Hindlimb muscle (tissue), 1 donor: ENCODE measurements around the gene SAMD4A. TPM values are rescaled to one million over a fixed set of nuclear protein-coding genes. Genes with fewer than 3 reads are reported as not detected.

Experiments
- DNase-seq: peaks from one replicate; pipeline ENCODE4 v3.0.0-alpha.2; 2013
- polyA plus RNA-seq: library from polyadenylated mRNA; unstranded; fragments of 120-200 nt; gene quantifications from one replicate; pipeline ENCODE4 v1.2.1, GENCODE V29; 2013; ENCODE audit not compliant: insufficient read length

Gene SAMD4A
- polyA plus RNA-seq, 1 donor: 63.5 TPM

- DNase-seq: no peak
Observed at GRCh38 chr14:54664961-54665360, 98.0 kb downstream of the SAMD4A start.

DNA sequence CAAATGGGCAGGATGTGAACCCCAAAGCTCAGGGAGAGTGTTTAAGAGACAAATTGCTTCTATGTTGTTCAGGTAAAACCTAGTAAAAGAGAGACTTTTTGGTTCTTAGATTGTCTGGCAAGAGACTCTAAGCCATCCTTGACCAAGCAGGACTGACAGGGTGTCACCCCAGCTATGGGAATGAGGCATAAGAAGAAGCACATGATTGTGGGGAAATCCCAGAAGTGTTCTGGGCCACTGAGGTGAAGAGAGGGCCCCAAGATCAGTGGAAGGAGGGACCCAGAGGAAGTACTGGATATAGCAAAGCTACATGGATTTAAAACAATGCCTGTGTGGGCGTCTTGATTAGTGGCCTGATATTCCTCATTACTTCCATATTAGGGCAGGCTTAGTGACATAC, 99.0 kb downstream of the SAMD4A start:
- no peak for DNase-seq

DNA sequence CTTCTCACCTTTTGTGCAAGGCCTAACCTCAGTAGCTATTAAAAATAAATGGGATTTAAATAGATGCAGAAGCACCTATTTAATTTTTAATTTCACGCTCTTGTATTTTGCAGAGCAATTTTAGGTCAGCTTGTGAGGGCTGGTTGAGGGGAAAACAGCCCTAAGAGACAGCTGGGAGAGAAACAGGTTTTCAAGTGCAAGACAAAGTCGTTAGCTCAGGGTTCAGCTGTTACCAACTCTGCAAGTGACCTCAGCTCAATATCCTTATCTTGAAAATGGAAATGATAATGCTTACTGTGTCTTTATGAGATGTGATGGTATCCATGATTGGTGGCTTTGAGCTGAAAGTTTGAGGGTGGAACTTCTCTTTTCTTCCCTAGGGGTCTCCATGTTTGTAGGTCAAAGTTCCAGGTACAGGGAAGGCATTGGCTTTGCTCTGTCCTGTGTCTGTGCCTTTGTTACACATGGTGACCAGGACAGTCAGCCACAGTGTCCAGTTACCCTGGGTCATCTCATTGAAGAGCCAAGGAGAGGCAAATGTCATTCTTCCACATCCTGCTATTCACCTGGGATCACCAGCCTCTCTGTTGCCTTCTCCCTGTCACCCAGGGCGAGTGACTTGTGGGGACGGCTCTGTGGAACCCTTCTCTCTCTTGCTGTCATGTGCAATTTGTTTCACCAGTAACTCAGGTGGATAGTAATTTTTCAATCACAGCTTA, 100.3 kb downstream of the SAMD4A start:
- DNase-seq: no peak

GRCh38 chr14:54667764-54668163, 100.8 kb downstream of the SAMD4A start:
- DNase-seq: no peak

- peak; percentile 54 for DNase-seq
Observed at GRCh38 chr14:54669721-54670561, 103.0 kb downstream of the SAMD4A start.

- no peak for DNase-seq
Observed at GRCh38 chr14:54671537-54671936, 104.6 kb downstream of the SAMD4A start.

- DNase-seq: no peak
Observed at GRCh38 chr14:54672181-54672580, 105.3 kb downstream of the SAMD4A start.

DNA sequence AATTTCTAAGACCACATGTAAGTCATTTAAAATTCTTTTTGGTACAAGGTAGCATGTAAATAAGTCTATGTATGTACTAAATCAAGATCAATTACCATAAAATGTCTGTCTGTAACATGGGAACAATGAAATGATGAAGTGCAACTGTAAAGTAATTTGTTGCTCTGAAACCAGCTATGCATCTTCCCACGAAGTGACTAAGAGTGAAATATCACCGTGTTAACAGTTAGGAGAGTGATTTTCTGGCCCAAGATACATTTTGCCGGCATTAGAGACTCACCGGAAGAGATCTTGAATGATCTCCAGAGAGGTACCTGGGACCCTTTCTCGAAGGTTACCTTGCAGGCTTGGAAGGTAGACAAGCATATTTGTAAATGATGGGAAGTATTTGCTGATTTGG, 105.8 kb downstream of the SAMD4A start:
- no peak for DNase-seq

DNA sequence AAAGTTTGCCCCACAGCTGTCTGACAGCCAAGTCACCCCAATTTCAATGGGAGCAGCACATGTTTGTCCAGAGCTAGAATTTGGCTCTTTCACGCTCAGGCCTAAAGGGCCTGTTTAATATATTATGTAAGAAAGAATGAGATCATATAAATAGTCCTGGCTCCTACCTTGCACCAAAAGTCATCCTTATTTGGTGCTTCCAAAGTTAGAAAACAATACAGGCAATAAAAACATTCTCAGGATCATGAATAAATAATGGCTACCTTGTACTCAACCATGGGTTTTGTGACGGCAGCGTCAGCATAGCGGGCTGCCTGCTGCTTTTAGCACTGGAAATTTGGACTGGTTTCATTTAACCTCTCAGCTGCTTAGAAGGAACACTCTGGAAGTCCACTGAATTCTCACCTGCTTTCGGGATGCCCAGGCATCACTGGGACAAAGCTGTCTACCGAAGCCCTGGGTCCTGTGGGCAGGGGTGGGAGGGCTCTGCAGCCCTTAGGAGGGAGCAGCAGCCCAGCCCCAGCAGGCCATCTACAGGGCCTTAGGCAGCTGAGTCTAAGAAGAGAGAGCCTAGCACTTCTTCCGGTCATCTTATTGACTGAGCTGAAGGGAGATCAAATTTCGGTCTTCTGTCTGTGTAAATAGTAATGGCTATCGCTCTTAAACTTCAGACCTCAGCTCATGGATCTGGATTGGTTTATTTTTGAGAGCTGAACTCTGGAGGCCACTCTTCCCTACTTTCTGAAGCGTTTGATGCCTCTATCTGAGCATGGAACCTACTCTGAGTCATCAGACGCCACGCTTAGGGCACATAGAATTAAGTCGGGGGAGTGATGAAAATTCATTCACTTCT, 106.5 kb downstream of the SAMD4A start:
- no peak for DNase-seq

DNA sequence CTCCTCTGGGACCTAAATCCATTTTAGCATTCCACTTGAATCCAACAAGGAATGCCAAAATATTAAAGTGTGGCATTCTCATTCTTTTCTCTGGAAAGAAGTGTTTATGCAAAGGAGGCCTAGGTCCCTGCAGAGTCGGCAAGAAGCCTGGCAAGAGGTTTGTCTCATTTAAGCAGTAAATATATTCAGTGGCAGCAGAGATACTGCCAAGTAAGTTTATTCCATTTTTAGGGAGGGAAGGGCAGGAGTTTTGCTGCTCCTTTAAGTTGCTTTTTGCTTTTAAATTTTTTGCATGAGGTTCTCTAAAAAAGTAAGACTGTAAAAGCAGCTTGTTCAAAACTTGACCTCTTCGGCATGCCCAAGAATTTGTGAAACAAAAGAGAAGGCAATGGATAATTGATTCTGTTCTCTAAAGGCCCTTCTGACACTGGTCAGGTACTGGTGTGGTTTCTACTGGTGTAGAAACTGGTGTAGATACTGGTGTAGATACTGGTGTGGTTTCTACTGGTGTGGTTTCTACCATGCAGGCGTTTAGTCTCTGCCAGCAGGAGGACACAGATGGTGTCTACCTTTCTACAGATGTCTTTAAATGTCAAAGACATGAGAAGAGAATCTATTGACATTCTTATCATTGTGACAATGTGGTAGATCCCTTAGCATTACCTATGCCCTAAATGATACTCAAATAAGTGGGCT, 107.3 kb downstream of the SAMD4A start:
- no peak for DNase-seq

DNA sequence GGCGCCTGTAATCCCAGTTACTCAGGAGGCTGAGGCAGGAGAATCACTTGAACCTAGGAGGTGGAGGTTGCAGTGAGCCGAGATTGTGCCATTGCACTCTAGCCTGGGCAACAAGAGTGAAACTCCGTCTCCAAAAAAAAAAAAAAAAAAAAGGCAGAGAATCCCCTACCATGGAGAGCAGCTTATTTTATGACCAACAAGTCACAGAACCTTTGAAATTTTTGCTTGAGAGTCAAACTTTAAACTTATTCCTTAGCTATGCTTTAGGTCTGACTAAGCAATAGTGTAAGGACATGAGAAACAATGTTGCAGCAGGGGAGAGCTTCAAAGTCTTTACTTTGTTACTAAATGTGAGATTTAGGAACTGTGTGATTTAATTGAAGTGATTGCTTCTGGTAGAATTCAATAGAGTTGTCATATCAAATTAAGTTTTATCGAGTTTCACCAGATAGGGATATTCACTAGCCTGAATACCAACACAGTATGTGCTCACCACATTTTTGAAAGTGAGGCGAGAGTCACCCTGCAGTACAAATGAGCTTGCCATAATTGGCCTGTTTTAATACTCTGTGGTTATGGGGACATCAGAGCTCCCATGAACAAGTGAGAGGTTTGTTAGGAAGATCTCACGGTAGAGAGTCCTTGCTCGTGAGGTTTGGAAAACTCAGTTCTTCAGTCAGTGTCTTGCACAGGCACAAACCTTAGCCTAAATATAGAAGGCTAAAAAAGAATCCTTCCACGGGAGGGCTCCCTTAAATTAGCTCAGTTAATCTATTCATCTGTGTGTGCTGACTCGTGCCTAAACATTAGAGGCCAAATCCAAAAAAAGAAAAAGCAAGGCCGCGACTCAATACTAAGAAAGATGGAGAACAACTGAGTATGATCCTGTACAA, 108.6 kb downstream of the SAMD4A start:
- no peak for DNase-seq

- peak; percentile 75 for DNase-seq
Observed at GRCh38 chr14:54676812-54677708, 110.1 kb downstream of the SAMD4A start.

DNA sequence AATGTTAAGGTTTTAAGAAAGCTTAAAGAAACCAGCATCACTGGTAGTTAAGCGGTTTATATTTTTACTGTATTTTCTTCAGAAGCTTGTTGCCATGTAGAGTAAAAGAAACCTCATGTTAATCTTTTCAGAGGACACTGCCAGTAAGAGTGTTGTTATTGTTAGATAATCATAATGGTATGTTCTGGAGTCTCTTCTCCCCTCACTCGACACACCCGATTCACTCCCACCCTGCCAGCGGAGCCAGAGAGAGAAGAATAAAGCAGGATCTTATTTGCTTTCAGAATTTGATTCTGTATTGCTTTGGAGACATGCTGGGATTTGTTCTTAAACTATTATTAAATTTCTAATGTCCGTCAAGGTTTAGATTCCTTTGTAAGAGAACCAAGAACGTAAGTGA, 113.7 kb downstream of the SAMD4A start:
- DNase-seq: no peak

- DNase-seq: no peak
Observed at GRCh38 chr14:54681811-54682261, 114.9 kb downstream of the SAMD4A start.

- DNase-seq: no peak
Observed at GRCh38 chr14:54682578-54682977, 115.7 kb downstream of the SAMD4A start.

- no peak for DNase-seq
Observed at GRCh38 chr14:54683882-54684794, 117.2 kb downstream of the SAMD4A start.

GRCh38 chr14:54685286-54685845, 118.4 kb downstream of the SAMD4A start:
- no peak for DNase-seq

- DNase-seq: no peak
Observed at GRCh38 chr14:54686219-54686870, 119.4 kb downstream of the SAMD4A start.
